HK-2 (cell line): Measurements from ENCODE around the gene PANK3.
"Not testable (repeated sequence)": the region's sequence is repeated elsewhere in the genome, so short reads cannot be mapped to it uniquely, and the experiment has no call there.

ENCODE experiments used
- DNase-seq: peaks from one replicate; pipeline ENCODE4 v3.0.0-alpha.2; 2018; ENCODE audit not compliant: unreplicated experiment

PANK3 gene

GRCh38 chr5:168552146-168552545 is 27.0 kb downstream of the PANK3 start:
- DNase-seq: no peak

- DNase-seq: no peak
These were observed 28.5 kb downstream of the PANK3 start for GRCh38 chr5:168550656-168551055.

DNA sequence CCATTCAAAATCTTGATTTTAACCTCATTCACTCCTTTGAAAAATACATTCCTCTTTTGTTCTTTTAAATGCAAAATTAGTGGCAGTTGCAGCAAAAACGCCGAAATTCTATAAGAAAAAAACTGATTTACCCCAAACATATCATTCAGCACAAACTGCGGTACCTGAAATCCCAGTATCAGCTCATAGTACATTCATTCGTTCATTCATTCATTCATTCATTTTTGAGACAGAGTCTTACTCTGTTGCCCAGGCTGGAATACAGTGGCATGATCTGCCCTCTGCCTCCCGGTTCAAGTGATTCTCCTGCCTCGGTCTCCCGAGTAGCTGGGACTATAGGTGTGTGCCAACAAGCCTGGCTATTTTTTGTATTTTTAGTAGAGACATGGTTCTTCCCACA is 29.6 kb downstream of the PANK3 start:
- no peak for DNase-seq

- no peak for DNase-seq
These were observed 42.0 kb downstream of the PANK3 start for GRCh38 chr5:168537176-168537575.

DNA sequence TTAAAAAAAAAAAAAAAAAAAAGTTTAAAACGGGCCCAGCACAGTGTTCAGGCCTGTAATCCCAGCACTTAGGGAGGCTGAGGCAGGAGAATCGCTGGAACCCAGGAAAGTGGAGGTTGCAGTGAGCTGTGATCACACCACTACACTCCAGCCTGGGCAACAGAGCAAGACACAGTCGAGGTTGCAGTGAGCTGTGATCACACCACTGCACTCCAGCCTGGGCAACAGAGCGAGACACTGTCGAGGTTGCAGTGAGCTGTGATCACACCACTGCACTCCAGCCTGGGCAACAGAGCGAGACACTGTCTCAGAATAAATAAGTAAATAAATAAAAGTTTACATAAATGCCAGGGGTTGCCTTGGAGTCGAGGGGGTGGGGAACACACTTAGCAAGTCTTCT is 44.8 kb downstream of the PANK3 start:
- DNase-seq: not testable (repeated sequence)

DNA sequence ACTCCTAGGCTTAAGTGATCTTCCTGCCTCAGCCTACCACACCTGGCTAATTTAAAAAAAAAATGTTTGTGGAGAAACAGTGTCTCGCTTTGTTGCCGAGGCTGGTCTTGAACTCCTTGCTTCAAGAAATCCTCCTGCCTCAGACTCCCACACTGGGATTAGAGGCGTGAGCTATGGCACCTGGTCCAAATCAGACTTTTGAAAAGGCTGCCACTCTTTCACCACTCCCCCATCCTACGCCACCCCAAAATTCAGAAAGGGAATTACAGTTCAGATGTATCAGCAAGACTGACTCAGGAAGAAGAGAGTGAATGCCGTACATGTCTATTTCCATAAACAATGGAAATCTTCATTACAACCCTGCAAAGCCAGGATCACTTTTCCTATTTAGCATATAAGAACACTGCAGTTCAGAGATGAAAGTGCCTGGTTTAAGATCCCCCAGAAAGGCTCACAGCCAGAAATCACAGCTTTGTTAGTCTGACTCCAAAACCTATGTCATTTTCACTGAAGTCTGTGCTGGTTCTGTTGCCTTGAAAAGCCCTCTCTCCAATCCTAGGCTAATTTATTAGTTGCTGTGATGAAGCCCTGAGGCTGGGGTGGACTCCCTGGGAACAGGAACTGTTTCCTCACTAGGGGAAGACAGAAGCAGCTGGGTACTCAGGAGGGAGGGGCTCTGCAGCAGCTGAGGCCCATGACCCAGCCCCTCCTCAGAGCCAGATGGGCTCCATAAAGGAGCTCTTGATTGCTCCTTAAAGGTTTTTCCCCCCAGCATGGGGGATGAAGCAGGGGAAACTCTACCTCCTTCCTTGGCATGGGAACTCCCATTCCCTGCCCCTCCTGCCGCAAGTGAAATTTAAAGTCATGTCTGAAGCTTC is 46.9 kb downstream of the PANK3 start:
- no peak for DNase-seq

DNA sequence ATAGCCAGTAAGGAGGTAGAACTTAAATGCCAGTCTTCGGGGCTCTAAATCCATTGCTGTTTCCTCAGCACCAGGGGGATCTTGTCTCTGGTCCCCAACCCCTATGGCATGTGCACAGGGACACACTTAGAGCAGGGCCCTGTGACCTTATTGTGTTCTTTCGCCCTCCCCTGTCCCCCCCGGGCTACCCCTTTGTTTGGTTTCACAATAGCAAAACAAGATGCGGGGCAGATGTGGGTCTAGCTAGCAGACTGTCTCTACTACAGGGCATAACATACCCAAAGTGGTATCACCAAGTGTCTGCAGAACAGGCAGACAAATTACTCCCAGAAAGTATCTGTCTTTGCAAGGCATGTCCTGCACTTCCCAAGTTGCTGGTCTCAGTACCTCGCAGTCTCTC is 48.0 kb downstream of the PANK3 start:
- DNase-seq: no peak

- DNase-seq: no peak
These were observed 48.5 kb downstream of the PANK3 start for GRCh38 chr5:168530621-168531150.

DNA sequence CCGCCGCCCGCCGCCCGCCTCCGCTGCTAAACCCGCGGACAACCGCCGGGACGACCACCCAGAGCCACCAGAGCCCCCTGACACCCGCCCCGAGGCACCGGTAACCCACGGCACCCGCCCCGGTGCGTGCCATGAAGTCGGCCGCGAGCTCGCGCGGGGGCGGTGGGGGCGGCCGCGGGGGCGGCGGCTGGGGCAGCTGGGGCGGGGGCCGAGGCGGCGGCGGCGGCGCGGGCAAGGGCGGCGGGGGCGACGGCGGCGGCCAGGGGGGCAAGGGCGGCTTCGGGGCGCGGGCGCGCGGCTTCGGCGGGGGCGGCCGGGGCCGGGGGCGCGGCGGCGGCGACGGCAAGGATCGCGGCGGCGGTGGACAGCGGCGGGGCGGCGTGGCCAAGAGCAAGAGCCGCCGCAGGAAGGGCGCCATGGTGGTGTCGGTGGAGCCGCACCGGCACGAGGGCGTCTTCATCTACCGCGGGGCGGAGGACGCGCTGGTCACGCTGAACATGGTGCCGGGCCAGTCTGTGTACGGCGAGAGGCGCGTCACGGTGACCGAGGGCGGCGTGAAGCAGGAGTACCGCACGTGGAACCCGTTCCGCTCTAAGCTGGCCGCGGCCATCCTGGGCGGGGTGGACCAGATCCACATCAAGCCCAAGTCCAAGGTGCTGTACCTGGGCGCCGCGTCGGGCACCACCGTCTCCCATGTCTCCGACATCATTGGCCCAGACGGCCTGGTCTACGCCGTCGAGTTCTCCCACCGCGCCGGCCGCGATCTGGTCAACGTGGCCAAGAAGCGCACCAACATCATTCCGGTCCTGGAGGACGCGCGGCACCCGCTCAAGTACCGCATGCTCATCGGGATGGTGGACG is 49.6 kb downstream of the PANK3 start:
- no peak for DNase-seq

DNA sequence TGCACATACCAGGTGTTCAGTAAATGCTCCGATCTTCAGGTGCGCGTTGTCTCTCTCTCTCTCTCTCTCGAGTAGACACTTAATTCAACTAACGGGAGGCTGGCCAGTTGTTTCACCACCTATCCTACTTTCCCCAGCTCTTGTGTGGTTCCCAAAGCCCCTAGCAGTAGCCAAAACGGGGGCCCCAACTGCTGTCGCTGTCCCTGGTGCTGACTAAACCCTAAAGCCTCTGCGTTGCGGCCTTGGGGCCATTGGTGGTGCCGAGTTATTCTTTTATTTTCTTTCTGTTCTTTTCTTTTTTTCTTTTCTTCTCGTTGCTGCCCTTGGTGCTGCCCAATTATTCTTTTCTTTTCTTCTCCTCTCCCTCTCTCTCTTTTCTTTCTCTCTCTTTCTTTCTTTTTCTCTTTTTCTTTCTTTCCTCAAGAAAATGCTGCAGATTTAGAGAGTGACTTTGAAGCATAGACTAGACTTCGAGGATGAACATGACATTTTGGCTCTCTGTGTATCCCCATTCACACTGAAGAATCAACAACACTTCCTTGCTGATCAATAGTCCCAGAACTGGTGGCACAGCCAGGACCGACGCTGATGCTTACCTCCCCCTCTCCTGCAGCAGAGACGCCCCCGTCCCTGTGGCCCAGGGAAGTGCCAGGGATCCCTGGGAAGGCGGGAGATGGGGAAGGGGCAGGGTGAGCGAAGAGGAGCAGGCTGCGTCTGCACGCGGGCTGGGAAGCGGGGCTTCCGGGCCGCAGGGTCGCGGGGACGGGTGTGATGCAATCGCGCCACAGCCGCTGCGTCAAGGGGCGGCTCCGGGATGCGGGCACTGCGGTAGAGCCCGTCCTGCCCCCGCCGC is 50.4 kb downstream of the PANK3 start, which contains the start of gene FBLL1:
Gene FBLL1, plus strand, starts transcription at position 785 of the 853 bp plus-strand sequence. CDS start 200 bp downstream, outside the sequence.
- DNase-seq: no peak

DNA sequence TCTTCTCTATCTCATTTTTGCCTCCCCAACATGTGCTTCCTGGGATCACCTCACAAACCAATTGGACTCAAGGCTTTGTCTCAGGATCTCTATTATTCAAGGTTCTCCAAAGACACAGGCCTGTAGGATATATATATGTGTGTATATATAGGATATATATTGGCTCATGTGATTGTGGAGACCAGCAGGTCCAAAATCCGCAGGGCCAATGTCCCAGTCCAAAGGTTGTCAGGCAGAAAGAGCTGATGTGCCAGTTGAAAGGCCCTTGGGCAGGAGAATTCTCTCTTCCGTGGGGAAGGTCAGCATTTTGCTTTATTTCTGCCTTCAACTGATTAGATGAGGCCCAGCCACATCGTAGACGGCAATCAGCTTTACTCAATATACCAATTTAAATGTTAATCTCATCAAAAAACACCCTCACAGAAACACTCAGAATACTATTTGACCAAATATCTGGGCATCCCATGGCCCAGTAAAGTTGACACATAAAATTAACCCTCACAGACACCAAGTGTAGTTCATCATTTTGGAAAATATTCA is 51.3 kb downstream of the PANK3 start:
- DNase-seq: no peak

DNA sequence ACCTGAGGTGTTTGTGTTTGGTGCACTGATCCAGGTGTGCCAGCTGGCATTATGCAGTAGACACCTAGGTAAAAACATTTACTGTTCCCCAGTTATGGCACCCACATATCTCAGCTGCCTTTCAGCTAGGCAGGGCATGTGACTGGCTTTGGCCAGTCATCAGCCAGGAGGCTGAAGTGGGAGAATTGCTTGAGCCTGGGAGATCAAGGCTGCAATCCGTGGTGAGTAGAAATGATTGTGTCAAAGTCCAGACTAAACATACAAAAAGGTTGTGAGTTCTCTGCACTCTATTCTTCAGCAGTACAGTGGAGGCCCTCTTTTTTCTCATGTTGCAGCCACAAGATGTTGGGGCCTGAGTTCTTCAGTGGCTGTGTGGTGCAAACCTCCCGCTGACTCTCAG is 53.3 kb downstream of the PANK3 start:
- DNase-seq: no peak

DNA sequence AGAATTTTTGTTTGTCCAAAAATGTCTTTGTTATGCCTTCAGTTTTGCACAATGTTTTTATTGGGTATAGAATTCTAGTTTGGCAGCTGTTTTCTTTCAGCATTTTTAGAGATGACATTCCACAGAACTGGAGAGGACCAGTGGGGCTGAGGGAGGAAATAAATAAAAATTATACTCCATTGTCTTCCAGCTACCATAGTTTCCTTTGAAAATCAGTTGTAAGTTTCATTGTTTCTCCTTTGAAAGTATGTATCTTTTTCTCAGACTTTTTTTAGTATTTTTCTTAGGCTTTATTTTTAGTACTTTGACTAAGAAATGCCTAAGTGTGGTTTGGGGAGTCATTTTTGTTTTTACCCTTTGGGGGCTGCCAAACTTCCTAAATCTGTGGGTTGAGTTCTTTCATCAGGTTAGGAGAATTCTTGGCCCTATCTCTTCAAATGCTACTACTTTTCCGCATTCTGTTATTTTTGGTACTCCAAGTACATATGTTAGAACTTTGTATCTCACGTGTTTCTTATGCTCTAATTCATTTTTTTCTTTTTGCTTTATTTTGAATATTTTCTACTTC is 65.2 kb downstream of the PANK3 start:
- no peak for DNase-seq

DNA sequence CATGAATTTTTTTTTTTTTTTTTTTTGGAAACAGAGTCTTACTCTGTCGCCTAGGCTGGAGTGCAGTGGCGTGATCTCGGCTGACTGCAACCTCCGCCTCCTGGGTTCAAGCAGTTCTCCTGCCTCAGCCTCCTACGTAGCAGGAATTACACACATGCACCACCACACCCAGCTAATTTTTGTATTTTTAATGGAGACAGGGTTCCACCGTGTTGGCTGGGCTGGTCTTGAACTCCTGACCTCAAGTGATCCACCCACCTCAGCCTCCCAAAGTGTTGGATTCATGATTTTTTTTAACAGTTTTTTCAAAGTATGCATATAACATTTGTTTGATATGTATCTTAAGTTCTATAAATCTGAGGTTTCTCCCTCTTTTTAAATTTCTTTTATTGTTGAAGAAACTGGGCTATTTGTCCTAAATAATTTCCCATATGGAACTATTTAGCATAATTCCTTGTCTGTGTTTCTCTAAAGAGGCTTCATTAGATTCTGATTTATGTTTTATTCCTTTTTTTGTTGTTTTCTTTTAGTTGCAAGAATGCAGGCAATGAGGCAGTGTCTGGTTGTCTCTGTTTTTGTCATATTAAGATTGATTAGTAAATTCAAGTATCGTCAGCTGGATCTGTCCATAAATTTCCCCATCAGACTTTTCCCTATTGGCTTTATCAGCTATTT is 76.5 kb downstream of the PANK3 start:
- DNase-seq: no peak
